Esophagus muscularis mucosa (tissue), 3 donors: ENCODE data around the gene JUND.

Experiments
- CTCF ChIP-seq, 3 experiments: fragments of 200-600 bp in 2 of 3; fragments of 450-650 bp in 1 of 3; sonication (generic) in 2 of 3; IDR thresholded peaks; one replicate each; pipeline ENCODE4 v1.5.1; 2017 to 2019; ENCODE audit warnings: antibody characterized with exemption in 3 of 3, mild to moderate bottlenecking in 2 of 3, moderate library complexity in 1 of 3
- POLR2A ChIP-seq: fragments of 450-650 bp; IDR thresholded peaks from one replicate; pipeline ENCODE4 v1.6.1; 2017; ENCODE audit warnings: antibody characterized with exemption, moderate library complexity, mild to moderate bottlenecking, low read depth

- no peak for TF ChIP-seq CTCF (IDR thresholded peaks at IDR 0.05)
- no peak for TF ChIP-seq POLR2A
These were observed 3.4 kb upstream of the JUND start for GRCh38 chr19:18284712-18285360.
